ENCODE measurements around the gene UBE2S.
"Not testable (repeated sequence)": the region's sequence is repeated elsewhere in the genome, so short reads cannot be mapped to it uniquely, and the experiment has no call there.

UBE2S gene

DNA sequence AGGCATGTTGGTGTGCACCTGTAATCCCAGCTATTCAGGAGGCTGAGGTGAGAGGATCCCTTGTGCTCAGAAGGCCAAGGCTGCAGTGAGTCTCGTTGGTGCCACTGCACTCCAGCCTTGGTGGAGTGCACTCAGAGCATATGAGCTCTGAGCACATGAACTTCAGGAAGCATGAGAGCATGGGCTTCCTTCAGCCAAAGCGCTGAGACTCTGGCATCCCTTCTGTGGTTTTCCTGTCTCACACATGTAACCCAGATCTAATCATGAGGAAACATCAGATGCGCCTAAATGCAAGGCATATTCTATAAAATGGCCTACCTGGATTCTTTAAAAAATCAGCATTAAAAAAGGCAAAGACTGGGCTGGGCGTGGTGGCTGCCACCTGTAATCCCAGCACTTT lies 13.7 kb upstream of the UBE2S start:
- not testable (repeated sequence) for H3K4me3 ChIP-seq (ENCODE audit: low read depth, low read length); DNase-seq (ENCODE audit: low read depth)
- TF ChIP-seq, protein P1, sequence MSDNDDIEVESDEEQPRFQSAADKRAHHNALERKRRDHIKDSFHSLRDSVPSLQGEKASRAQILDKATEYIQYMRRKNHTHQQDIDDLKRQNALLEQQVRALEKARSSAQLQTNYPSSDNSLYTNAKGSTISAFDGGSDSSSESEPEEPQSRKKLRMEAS (IDR thresholded peaks at IDR 0.05; ENCODE audit: low read depth, low read length) = 0 out of 2 replicates have a peak, but pooled peaks have one; percentile 24

DNA sequence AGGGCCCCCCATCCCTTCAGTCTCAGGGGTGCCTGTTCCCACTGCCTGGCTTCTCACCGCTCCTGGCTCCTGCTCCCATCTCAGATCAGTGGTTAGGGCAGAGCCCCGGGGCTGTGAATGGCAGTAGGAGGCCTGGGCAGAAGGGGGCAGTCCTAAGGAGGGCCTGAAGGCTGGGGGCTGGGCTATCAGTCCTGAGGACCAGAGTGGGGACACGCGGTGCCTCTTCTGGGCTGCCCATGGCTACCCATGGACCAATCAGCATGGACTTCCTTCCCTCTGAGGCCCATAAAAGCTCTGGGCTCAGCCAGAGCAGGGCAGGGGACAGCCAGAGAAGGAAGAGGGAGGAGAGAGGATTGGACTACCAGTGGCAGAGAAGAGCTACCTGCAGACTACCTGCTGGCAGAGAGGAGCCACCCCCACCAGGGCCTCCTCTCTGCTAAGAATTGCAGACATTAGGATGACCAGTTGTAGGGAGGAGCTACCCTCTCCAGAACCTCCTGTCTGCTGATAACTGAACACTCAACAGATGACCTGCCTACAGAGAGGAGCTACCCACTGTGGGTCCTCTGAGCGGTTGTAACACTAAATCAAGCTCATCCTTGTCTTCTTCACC lies 12.1 kb upstream of the UBE2S start:
- H3K4me3 ChIP-seq (ENCODE audit: low read depth, low read length) = no peak overlapping the region
- DNase-seq (ENCODE audit: low read depth) = no peak
- TF ChIP-seq POLR2A (IDR thresholded peaks at IDR 0.05; ENCODE audit: extremely low read depth, insufficient read length) = no peak
- TF ChIP-seq, protein P1 (IDR thresholded peaks at IDR 0.05; ENCODE audit: low read depth, low read length) = no peak
- TF ChIP-seq, protein P2, sequence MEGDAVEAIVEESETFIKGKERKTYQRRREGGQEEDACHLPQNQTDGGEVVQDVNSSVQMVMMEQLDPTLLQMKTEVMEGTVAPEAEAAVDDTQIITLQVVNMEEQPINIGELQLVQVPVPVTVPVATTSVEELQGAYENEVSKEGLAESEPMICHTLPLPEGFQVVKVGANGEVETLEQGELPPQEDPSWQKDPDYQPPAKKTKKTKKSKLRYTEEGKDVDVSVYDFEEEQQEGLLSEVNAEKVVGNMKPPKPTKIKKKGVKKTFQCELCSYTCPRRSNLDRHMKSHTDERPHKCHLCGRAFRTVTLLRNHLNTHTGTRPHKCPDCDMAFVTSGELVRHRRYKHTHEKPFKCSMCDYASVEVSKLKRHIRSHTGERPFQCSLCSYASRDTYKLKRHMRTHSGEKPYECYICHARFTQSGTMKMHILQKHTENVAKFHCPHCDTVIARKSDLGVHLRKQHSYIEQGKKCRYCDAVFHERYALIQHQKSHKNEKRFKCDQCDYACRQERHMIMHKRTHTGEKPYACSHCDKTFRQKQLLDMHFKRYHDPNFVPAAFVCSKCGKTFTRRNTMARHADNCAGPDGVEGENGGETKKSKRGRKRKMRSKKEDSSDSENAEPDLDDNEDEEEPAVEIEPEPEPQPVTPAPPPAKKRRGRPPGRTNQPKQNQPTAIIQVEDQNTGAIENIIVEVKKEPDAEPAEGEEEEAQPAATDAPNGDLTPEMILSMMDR (IDR thresholded peaks at IDR 0.05; ENCODE audit: low read depth, low read length) = no peak
- no peak for TF ChIP-seq MYC (IDR thresholded peaks at IDR 0.05; ENCODE audit: low read depth, low read length)

DNA sequence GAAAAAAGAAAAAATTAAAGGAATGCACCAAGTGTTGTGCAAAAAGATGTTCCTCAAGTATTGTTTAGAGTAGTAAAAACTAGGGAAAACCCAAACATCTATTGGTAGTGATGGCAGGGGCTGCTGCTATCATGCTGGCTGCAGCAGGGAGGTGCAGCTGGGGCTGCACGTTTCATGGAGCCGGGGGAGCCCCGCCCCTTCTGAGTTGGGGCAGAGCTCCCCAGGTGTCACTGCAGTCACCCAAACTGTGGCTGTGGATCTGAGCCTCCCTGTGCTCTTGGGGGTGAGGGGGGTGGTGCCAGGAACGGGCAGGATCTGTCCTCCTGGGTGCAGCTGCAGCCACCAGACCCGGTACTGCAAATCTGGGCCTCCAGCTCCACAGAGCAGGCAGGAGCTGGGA lies 11.5 kb upstream of the UBE2S start:
- DNase-seq (ENCODE audit: low read depth) = no peak
- H3K4me3 ChIP-seq (ENCODE audit: low read depth, low read length) = no peak overlapping the region
- TF ChIP-seq, protein P1 (IDR thresholded peaks at IDR 0.05; ENCODE audit: low read depth, low read length) = no peak
- no peak for TF ChIP-seq POLR2A (IDR thresholded peaks at IDR 0.05; ENCODE audit: extremely low read depth, insufficient read length)
- TF ChIP-seq MYC (IDR thresholded peaks at IDR 0.05; ENCODE audit: low read depth, low read length) = no peak
- TF ChIP-seq, protein P2 (IDR thresholded peaks at IDR 0.05; ENCODE audit: low read depth, low read length) = no peak

DNA sequence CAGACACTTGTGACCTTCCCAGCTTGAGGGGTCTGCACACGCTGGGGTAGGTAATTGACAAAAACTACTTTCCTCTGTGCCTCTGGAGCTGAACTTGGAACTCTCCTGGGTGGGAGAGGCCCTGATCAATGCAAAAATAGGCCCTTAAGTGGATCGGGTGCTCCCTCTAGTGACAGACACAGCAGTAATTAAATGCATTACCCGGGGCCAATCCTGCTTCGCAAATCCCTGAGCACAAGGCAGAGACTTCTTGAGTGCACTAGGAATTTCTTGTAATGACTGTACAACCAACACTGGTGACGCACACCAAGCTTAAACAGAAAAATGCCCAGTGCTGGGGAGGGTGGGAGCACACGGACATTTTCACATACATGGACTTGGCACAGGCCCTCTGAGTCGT lies 10.6 kb upstream of the UBE2S start:
- TF ChIP-seq POLR2A (IDR thresholded peaks at IDR 0.05; ENCODE audit: extremely low read depth, insufficient read length) (no peak), MYC (IDR thresholded peaks at IDR 0.05; ENCODE audit: low read depth, low read length) (no peak)
- TF ChIP-seq, protein P1 (IDR thresholded peaks at IDR 0.05; ENCODE audit: low read depth, low read length) = no peak
- TF ChIP-seq, protein P2 (IDR thresholded peaks at IDR 0.05; ENCODE audit: low read depth, low read length) = peak; percentile 47
- H3K4me3 ChIP-seq (ENCODE audit: low read depth, low read length) = no peak overlapping the region
- DNase-seq (ENCODE audit: low read depth) = peak; percentile 72

DNA sequence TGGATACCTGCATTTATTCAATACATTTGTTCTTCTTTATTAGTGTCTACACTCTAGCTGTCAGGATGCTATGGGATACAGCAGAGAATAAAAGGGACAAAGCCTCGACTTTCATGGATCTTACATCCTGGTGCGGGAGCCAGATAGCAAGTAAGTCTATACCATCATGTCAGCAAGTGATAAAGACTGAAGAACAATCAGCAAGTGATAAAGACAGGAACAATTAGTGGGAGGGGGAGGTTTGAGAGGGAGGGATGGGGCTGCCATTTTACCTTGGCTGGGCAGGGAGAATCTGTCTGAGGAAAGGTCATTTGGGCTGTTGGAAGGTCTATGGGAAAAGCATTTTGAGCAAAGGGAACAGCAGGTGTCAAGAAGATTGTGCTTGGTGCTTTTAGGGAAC lies 2.6 kb upstream of the UBE2S start:
- H3K4me3 ChIP-seq (ENCODE audit: low read depth, low read length) = no peak overlapping the region
- TF ChIP-seq POLR2A (IDR thresholded peaks at IDR 0.05; ENCODE audit: extremely low read depth, insufficient read length) (no peak), MYC (IDR thresholded peaks at IDR 0.05; ENCODE audit: low read depth, low read length) (no peak)
- TF ChIP-seq, protein P1 (IDR thresholded peaks at IDR 0.05; ENCODE audit: low read depth, low read length) = no peak
- TF ChIP-seq, protein P2 (IDR thresholded peaks at IDR 0.05; ENCODE audit: low read depth, low read length) = no peak
- no peak for DNase-seq (ENCODE audit: low read depth)

DNA sequence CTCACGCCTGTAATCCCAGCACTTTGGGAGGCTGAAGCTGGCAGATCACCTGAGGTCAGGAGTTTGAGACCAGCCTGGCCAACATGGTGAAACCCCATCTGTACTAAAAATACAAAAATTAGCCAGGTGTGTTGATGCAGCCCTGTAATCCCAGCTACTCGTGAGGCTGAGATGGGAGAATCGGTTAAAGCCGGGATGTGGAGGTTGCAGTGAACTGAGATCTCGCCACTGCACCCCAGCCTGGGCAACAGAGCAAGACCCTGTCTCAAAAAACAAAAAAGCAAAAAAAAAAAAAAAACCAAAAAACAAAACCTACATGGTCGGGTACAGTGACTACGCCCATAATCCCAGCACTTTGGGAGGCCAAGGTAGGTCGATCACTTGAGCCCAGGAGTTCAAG lies 1.6 kb upstream of the UBE2S start:
- not testable (repeated sequence) for H3K4me3 ChIP-seq (ENCODE audit: low read depth, low read length); DNase-seq (ENCODE audit: low read depth)

DNA sequence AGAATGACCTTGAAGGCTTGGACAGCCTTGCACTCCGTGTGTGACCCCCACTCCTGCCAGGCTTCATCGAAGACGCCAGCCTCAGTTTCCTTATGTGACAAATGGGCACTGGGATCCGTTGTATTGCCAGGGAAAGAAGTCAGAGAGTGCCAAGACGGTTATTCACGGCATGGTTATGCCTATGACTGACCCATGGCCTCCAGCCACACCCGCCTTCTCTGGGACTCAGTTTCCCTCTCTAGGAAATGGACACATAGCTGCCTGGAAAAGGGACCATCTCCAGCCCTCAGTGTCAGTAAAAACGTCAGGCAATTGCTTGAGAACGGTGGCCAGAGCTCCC lies 915 bp upstream of the UBE2S start:
- no peak for TF ChIP-seq MYC (IDR thresholded peaks at IDR 0.05; ENCODE audit: low read depth, low read length)
- TF ChIP-seq POLR2A (IDR thresholded peaks at IDR 0.05; ENCODE audit: extremely low read depth, insufficient read length) = no peak
- TF ChIP-seq, protein P1 (IDR thresholded peaks at IDR 0.05; ENCODE audit: low read depth, low read length) = no peak
- TF ChIP-seq, protein P2 (IDR thresholded peaks at IDR 0.05; ENCODE audit: low read depth, low read length) = no peak
- H3K4me3 ChIP-seq (ENCODE audit: low read depth, low read length) = no peak overlapping the region
- no peak for DNase-seq (ENCODE audit: low read depth)

Measured in NB4 (cell line).